IMR-90 (cell line): ENCODE results near the gene PDX1. TPM values are rescaled to one million over a fixed set of nuclear protein-coding genes. Genes with fewer than 3 reads are reported as not detected.

Experiments
- ATAC-seq: fragments of 200-7000 bp; cut with Tn5 transposase; 2 replicates; pipeline ENCODE4 v1.9.1; 2020; ENCODE audit warnings: low read depth, mild to moderate bottlenecking, moderate library complexity
- BruUV-seq: library from RNA; stranded (reverse); fragments of 400-500 nt; replicated peaks from 2 replicates; lab custom pipeline; 2021; lab: Mats Ljungman, UMichigan
- CTCF ChIA-PET: fragments of 300-600 bp; formaldehyde crosslinking; extraction: SDS; loops from one replicate; lab custom pipeline; 2021; ENCODE audit warnings: antibody characterized with exemption; lab: Yijun Ruan, JAX
- POLR2A ChIA-PET: fragments of 300-600 bp; sonication (Branson Sonifier 250); formaldehyde crosslinking; loops from one replicate; lab custom pipeline; 2022; ENCODE audit warnings: antibody characterized with exemption; ENCODE audit not compliant: unreplicated experiment; lab: Charles Lee
- DNase-seq: peaks from one replicate; pipeline ENCODE4 v3.0.0; 2013
- H2AFZ ChIP-seq: replicated peaks from 2 replicates; pipeline ENCODE3; 2013; ENCODE audit warnings: low read length, mild to moderate bottlenecking; ENCODE audit not compliant: poor library complexity
- H2AK5ac ChIP-seq: 2 replicates; pipeline ENCODE4 v1.6.1; 2013; ENCODE audit warnings: low read depth, low read length, inconsistent platforms
- H2AK9ac ChIP-seq: replicated peaks from 2 replicates; pipeline ENCODE3; 2013; ENCODE audit warnings: mild to moderate bottlenecking, low read depth, low read length, moderate library complexity; ENCODE audit not compliant: poor library complexity
- H2BK120ac ChIP-seq: 2 replicates; pipeline ENCODE4 v1.6.1; 2013; ENCODE audit warnings: low read depth, low read length, inconsistent platforms
- H2BK15ac ChIP-seq: 3 replicates; pipeline ENCODE4 v1.6.1; 2013; ENCODE audit warnings: low read depth, low read length, inconsistent platforms
- H2BK20ac ChIP-seq: 2 replicates; pipeline ENCODE4 v1.6.1; 2013; ENCODE audit warnings: low read depth, mild to moderate bottlenecking, inconsistent platforms, low read length, moderate library complexity
- H2BK5ac ChIP-seq: 2 replicates; pipeline ENCODE4 v1.6.1; 2013; ENCODE audit warnings: mild to moderate bottlenecking, low read depth, low read length, inconsistent platforms; ENCODE audit not compliant: poor library complexity, severe bottlenecking
- H3K14ac ChIP-seq: replicated peaks from 2 replicates; pipeline ENCODE4 v1.6.1; 2013; ENCODE audit warnings: low read depth, low read length, inconsistent platforms
- H3K18ac ChIP-seq: 2 replicates; pipeline ENCODE4 v1.6.1; 2013; ENCODE audit warnings: low read depth, low read length, control low read depth
- H3K23ac ChIP-seq: 2 replicates; pipeline ENCODE4 v1.6.1; 2013; ENCODE audit warnings: low read depth, low read length, inconsistent platforms
- H3K27ac ChIP-seq: 2 replicates; pipeline ENCODE4 v1.5.1; 2013; ENCODE audit warnings: mild to moderate bottlenecking, control low read depth, low read length; ENCODE audit not compliant: insufficient read depth
- H3K27me3 ChIP-seq: 2 replicates; pipeline ENCODE4 v1.6.1; 2013; ENCODE audit warnings: low read length; ENCODE audit not compliant: control insufficient read depth, insufficient read depth
- H3K36me3 ChIP-seq: 2 replicates; pipeline ENCODE4 v1.6.1; 2013; ENCODE audit warnings: low read length, mixed read lengths; ENCODE audit not compliant: control insufficient read depth, insufficient read depth
- H3K4ac ChIP-seq: 2 replicates; pipeline ENCODE4 v1.6.1; 2013; ENCODE audit warnings: low read depth, low read length, inconsistent platforms
- H3K4me1 ChIP-seq: 2 replicates; pipeline ENCODE4 v1.6.1; 2013; ENCODE audit warnings: low read length, mixed read lengths; ENCODE audit not compliant: control insufficient read depth, insufficient read depth
- H3K4me2 ChIP-seq: 2 replicates; pipeline ENCODE4 v1.6.1; 2013; ENCODE audit warnings: low read depth, mild to moderate bottlenecking, control low read depth, low read length, moderate library complexity
- H3K4me3 ChIP-seq: 2 replicates; pipeline ENCODE4 v1.5.1; 2013; ENCODE audit warnings: low read depth, mild to moderate bottlenecking, control low read depth, low read length, moderate library complexity; ENCODE audit not compliant: insufficient read depth
- H3K56ac ChIP-seq: 2 replicates; pipeline ENCODE4 v1.6.1; 2013; ENCODE audit warnings: low read length, inconsistent platforms; ENCODE audit not compliant: insufficient read depth; ENCODE audit errors: extremely low read depth
- H3K79me1 ChIP-seq, 2 experiments: 2 replicates each; pipeline ENCODE4 v1.6.1; 2013; ENCODE audit warnings: low read length in 2 of 2, inconsistent platforms in 1 of 2, low read depth in 1 of 2
- H3K9ac ChIP-seq: 2 replicates; pipeline ENCODE4 v1.6.1; 2013; ENCODE audit warnings: low read depth, low read length, control low read depth
- H3K9me1 ChIP-seq: 2 replicates; pipeline ENCODE4 v1.6.1; 2013; ENCODE audit warnings: low read length, inconsistent platforms; ENCODE audit not compliant: insufficient read depth
- H3K9me3 ChIP-seq: 2 replicates; pipeline ENCODE4 v1.6.1; 2013; ENCODE audit warnings: low read length; ENCODE audit not compliant: control insufficient read depth, insufficient read depth
- H4K20me1 ChIP-seq: 2 replicates; pipeline ENCODE4 v1.6.1; 2013; ENCODE audit warnings: low read length, inconsistent platforms; ENCODE audit not compliant: insufficient read depth
- H4K5ac ChIP-seq: 2 replicates; pipeline ENCODE4 v1.6.1; 2013; ENCODE audit warnings: mild to moderate bottlenecking, low read depth, low read length, control low read depth
- H4K8ac ChIP-seq, 2 experiments: 2 replicates each; pipeline ENCODE4 v1.6.1; 2013; ENCODE audit warnings: low read depth in 2 of 2, low read length in 2 of 2, control low read depth in 1 of 2, inconsistent platforms in 1 of 2
- H4K91ac ChIP-seq: 2 replicates; pipeline ENCODE4 v1.6.1; 2013; ENCODE audit warnings: low read depth, low read length, inconsistent platforms; ENCODE audit not compliant: insufficient read depth
- CHD1 ChIP-seq: IDR thresholded peaks from 2 replicates; pipeline ENCODE4 v1.6.1; 2012; ENCODE audit warnings: low read depth, low read length, improper control_type of control experiment
- FOS ChIP-seq: fragments of 150-350 bp; IDR thresholded peaks from 2 replicates; pipeline ENCODE4 v1.6.1; 2016; ENCODE audit warnings: low read depth, low read length
- MAZ ChIP-seq: IDR thresholded peaks from 2 replicates; pipeline ENCODE4 v1.6.1; 2012; ENCODE audit warnings: low read depth, mild to moderate bottlenecking, low read length, improper control_type of control experiment, moderate library complexity, borderline replicate concordance
- MXI1 ChIP-seq: IDR thresholded peaks from 2 replicates; pipeline ENCODE4 v1.6.1; 2012; ENCODE audit warnings: low read depth, mild to moderate bottlenecking, low read length, moderate library complexity, borderline replicate concordance
- WGBS, 2 experiments: methylation state at CpG; one replicate each; pipeline versions ENCODE4 v1.1.5 to v1.1.7; 2013; ENCODE audit warnings: missing lambda C conversion rate in 2 of 2; ENCODE audit not compliant: insufficient read length in 1 of 2; ENCODE audit errors: extremely low coverage in 2 of 2; 5-methylcytosine and 5-hydroxymethylcytosine counted together
- dilution Hi-C: fragments of 300-500 bp; cut with HindIII; formaldehyde crosslinking; loops from one replicate; pipeline ENCODE4 v1.14.3; 2018; ENCODE audit warnings: low sequenced_read_pairs; ENCODE audit not compliant: unreplicated experiment
- in situ Hi-C: fragments of 300-500 bp; cut with MboI; formaldehyde crosslinking; loops from 3 replicates; pipeline ENCODE4 v1.14.3; 2019; ENCODE audit warnings: low sequenced_read_pairs, inconsistent platforms, mixed read lengths
- intact Hi-C: fragments of 100-400 bp; cut with micrococcal nuclease; formaldehyde crosslinking; loops from 2 replicates; pipeline ENCODE4 v1.10.0; 2022
- polyA plus RNA-seq, 3 experiments: library from polyadenylated mRNA; depleted of rRNA; stranded (reverse); fragments of >200 nt; gene quantifications; 2 replicates each; pipeline ENCODE4 v1.2.3, GENCODE V29; 2012; ENCODE audit warnings: low replicate concordance in 1 of 3
- total RNA-seq: library from RNA; depleted of rRNA; stranded (reverse); fragments of >200 nt; gene quantifications from 2 replicates; pipeline ENCODE4 v1.2.3, GENCODE V29; 2012
- TF ChIP-seq, protein P1 (sequence below): conservative IDR thresholded peaks from 2 replicates; pipeline ENCODE4 v1.5.1; 2012; ENCODE audit warnings: mild to moderate bottlenecking, low read depth, low read length, improper control_type of control experiment

The PDX1 gene
- total and polyA plus RNA-seq, 2 of the 4 experiments (the other 2 are of a cell fraction): not detected

DNA sequence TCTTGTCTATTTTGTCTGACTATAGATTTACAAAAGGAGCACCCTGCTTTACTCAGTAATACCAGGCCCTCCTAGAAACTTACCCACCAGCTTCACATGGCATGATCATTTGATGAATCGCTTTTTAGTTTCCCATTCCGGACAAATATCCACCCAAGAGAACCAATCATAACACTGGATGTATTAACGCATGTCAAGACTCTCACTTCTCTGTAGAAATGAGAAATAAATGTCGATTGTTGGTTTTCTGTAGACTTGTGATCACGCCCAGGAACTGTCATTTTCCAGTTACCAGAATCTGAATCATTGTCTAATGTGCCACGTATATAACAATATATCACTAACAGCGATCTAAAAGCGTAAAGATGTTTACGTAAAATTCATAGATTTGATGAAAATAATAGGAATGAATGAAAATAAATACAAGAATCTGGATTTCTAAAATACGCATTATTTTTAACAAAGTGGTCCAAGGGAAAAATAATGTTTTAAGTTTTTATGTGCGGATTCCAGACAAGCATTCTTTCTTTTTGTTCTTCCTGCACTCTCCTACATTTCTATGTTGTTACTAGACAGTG, 35.3 kb downstream of the PDX1 start:
- ChIA-PET POLR2A (no interaction called here), CTCF (interaction anchor here (0.6 to 2.1 kb wide), 3 partner anchors 9 to 1008 kb away, joined by 3 to 8 read pairs (median 3); no protein-coding TSS in a partner anchor)
- no TSS peak for BruUV-seq
- Histone ChIP-seq H3K9ac (no peak overlapping the region), H2BK15ac (no peak overlapping the region), H2AFZ (no peak overlapping the region), H2AK5ac (no peak overlapping the region), H3K56ac (no peak overlapping the region), H3K4me3 (no peak overlapping the region), H2AK9ac (no peak overlapping the region), H3K4ac (no peak overlapping the region), H3K4me2 (no peak overlapping the region), H4K5ac (no peak overlapping the region), H3K9me1 (no peaks in the 10 kb centered on the region), H2BK20ac (no peak overlapping the region), H3K18ac (no peak overlapping the region), H3K36me3 (no peaks in the 10 kb centered on the region), H3K9me3 (no peaks in the 10 kb centered on the region), H2BK5ac (no peak overlapping the region), H4K20me1 (no peaks in the 10 kb centered on the region), H4K8ac (no peak overlapping the region), H2BK120ac (no peak overlapping the region), H3K27me3 (peaks cover 64% of the 10 kb centered on the region), H4K91ac (no peak overlapping the region), H3K14ac (no peak overlapping the region), H3K27ac (no peak overlapping the region), H3K79me1 (no peaks in the 10 kb centered on the region), H3K23ac (no peak overlapping the region), H3K4me1 (no peaks in the 10 kb centered on the region; the same call in 1 of the 2 replicates)
- intact Hi-C loops: loop anchor here (10.0 kb wide), 1 partner anchor 580 kb away; no protein-coding TSS in a partner anchor
- dilution Hi-C loops: no loop called here
- no CpG with 5 or more reads among the region's 11 CpGs for WGBS, 2 experiments
- TF ChIP-seq MAZ (no peak), MXI1 (no peak), FOS (no peak), CHD1 (no peak)
- TF ChIP-seq, protein P1, sequence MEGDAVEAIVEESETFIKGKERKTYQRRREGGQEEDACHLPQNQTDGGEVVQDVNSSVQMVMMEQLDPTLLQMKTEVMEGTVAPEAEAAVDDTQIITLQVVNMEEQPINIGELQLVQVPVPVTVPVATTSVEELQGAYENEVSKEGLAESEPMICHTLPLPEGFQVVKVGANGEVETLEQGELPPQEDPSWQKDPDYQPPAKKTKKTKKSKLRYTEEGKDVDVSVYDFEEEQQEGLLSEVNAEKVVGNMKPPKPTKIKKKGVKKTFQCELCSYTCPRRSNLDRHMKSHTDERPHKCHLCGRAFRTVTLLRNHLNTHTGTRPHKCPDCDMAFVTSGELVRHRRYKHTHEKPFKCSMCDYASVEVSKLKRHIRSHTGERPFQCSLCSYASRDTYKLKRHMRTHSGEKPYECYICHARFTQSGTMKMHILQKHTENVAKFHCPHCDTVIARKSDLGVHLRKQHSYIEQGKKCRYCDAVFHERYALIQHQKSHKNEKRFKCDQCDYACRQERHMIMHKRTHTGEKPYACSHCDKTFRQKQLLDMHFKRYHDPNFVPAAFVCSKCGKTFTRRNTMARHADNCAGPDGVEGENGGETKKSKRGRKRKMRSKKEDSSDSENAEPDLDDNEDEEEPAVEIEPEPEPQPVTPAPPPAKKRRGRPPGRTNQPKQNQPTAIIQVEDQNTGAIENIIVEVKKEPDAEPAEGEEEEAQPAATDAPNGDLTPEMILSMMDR: no peak
- in situ Hi-C loops: no loop called here
- ATAC-seq (no peak), DNase-seq (no peak)
